Cardiac muscle cell (in vitro differentiated cells and primary cell): Measurements from ENCODE around the gene SYNE3. TPM values are rescaled to one million over a fixed set of nuclear protein-coding genes. Genes with fewer than 3 reads are reported as not detected.

Experiments used
- DNase-seq, 2 donors: peaks; one replicate each; pipeline versions ENCODE4 v3.0.0 to v3.0.0-alpha.2; 2010 to 2017; ENCODE audit warnings: low read depth in 1 of 2, low spot score in 1 of 2
- H3K27ac ChIP-seq: fragments of 200-600 bp; sonication (generic); 2 replicates; pipeline ENCODE4 v1.5.1; 2016
- H3K27me3 ChIP-seq: fragments of 200-600 bp; sonication (generic); 2 replicates; pipeline ENCODE4 v1.6.0; 2016; ENCODE audit warnings: control low read depth
- H3K36me3 ChIP-seq: fragments of 200-600 bp; sonication (generic); 2 replicates; pipeline ENCODE4 v1.5.1; 2016; ENCODE audit warnings: control low read depth
- H3K4me1 ChIP-seq: fragments of 200-600 bp; sonication (generic); 2 replicates; pipeline ENCODE4 v1.8.1; 2017; ENCODE audit warnings: low read depth, mild to moderate bottlenecking, mixed run types
- H3K4me3 ChIP-seq: fragments of 200-600 bp; sonication (generic); 2 replicates; pipeline ENCODE4 v1.5.1; 2016; ENCODE audit warnings: mild to moderate bottlenecking
- H3K9me3 ChIP-seq: fragments of 200-600 bp; sonication (generic); 2 replicates; pipeline ENCODE4 v1.5.1; 2017; ENCODE audit warnings: low read depth, mild to moderate bottlenecking, control low read depth
- polyA plus RNA-seq: library from polyadenylated mRNA; unstranded; fragments of >200 nt; fragmentation: Nextera tagmentation; extraction: Ambion mirVana; gene quantifications from 2 replicates; pipeline ENCODE4 v1.2.1, GENCODE V29; 2016
- total RNA-seq: library from RNA; depleted of rRNA; stranded (reverse); fragments of >200 nt; gene quantifications from 2 replicates; pipeline ENCODE4 v1.2.3, GENCODE V29; 2016
- TF ChIP-seq, protein P1 (sequence below): IDR thresholded peaks from 2 replicates; pipeline ENCODE4 v1.5.1; 2012; ENCODE audit warnings: low read depth, mild to moderate bottlenecking, low read length

The SYNE3 gene
- total and polyA plus RNA-seq, 2 experiments from 2014 or later: 0.09 to 2.0 TPM

DNA sequence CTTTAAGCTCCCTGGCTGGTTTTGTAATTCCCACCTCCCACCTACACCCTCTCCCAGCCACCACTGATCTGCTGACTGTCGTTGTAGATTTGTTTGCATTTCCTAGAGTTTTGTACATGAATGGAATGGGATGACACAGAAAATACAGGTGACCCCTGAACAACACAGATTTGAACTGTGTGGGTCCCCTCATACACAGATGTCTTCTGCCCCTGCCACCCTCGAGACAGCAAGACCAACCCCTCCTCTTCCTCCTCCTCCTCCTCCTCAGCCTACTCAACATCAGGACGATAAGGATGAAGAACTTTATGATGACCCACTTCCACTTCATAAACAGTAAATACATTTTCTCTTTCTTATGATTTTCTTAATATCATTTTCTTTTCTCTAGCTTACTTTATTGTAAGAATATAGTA, 28.8 kb downstream of the SYNE3 start:
- Histone ChIP-seq H3K4me3 (no peak overlapping the region), H3K27ac (no peak overlapping the region), H3K27me3 (no peaks in the 10 kb centered on the region), H3K4me1 (no peaks in the 10 kb centered on the region), H3K9me3 (no peaks in the 10 kb centered on the region), H3K36me3 (no peaks in the 10 kb centered on the region)
- DNase-seq: no peak
- TF ChIP-seq, protein P1, sequence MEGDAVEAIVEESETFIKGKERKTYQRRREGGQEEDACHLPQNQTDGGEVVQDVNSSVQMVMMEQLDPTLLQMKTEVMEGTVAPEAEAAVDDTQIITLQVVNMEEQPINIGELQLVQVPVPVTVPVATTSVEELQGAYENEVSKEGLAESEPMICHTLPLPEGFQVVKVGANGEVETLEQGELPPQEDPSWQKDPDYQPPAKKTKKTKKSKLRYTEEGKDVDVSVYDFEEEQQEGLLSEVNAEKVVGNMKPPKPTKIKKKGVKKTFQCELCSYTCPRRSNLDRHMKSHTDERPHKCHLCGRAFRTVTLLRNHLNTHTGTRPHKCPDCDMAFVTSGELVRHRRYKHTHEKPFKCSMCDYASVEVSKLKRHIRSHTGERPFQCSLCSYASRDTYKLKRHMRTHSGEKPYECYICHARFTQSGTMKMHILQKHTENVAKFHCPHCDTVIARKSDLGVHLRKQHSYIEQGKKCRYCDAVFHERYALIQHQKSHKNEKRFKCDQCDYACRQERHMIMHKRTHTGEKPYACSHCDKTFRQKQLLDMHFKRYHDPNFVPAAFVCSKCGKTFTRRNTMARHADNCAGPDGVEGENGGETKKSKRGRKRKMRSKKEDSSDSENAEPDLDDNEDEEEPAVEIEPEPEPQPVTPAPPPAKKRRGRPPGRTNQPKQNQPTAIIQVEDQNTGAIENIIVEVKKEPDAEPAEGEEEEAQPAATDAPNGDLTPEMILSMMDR: no peak

DNA sequence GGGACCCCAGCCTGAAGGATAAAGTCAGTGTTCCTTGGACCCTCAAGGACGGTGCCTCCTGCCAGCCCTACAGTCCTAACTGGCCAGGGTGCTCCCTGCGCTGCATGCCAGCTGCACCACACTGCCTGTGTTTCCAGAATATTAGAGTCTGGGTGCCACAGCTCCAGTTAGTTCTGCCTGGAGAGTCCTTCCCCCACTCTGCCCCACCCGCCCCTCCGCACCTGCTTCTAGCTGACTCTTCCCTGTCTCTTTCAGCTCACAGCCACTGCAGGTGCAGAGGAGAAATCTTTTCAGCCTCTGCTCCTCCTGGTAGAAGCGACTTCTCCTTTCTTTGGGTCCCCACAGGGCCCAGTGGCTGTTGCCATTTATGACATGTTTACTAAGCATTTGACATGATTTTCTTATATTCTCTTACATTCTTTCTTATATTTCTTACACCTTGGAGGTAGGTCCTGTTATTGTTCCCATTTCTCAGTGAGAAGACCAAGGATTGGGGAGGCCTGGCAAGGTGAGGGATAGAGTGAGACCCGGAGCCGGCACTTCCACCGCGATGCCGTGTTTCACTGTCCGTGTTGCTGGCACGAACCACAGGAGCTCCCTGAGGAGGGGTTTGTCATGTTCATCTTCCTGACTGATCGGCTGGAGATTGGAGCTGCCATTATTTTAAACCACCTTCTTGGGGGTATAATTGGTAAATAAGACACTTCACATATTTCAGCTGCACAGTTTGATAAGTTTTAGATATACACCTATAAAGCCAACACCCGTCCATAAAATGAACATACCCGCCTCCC, 29.4 kb downstream of the SYNE3 start:
- Histone ChIP-seq H3K27me3 (no peaks in the 10 kb centered on the region), H3K4me1 (no peaks in the 10 kb centered on the region), H3K36me3 (no peaks in the 10 kb centered on the region), H3K27ac (no peak overlapping the region), H3K9me3 (no peaks in the 10 kb centered on the region), H3K4me3 (no peak overlapping the region)
- TF ChIP-seq, protein P1: no peak
- no peak for DNase-seq

DNA sequence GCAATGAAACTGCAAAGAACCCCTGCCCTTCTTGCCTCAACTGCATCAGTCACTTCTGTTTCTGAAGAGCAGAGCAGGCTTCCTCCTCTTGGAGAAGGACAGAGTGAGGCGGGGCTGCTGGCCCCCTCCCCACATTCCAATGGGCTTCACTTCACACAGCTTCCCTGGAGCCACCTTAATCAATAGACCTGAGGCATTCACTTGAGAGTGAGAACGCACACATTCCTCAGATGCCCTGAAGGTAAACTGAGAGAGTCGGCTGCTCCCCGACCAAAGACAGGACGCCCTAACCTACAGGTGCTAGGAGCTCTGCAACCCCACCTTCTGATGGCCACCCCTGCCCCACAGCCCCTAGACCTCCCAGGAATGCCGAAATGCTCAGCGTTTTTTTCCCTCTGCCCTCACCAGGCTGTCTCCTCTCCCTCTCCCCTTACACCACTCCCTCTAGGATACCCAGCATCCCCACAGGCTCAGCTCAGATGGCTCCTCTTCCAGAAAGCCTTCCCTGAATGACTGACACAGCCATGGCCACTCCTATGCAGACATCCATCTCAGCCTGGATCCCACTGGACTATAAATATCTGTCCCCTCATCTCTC, 31.1 kb downstream of the SYNE3 start:
- H3K27me3 ChIP-seq: no peaks in the 10 kb centered on the region
- H3K9me3 ChIP-seq: no peaks in the 10 kb centered on the region
- no peaks in the 10 kb centered on the region for H3K36me3 ChIP-seq
- TF ChIP-seq, protein P1: no peak
- no peak for DNase-seq
- no peaks in the 10 kb centered on the region for H3K4me1 ChIP-seq
- no peak overlapping the region for H3K4me3 ChIP-seq
- H3K27ac ChIP-seq: no peak overlapping the region

DNA sequence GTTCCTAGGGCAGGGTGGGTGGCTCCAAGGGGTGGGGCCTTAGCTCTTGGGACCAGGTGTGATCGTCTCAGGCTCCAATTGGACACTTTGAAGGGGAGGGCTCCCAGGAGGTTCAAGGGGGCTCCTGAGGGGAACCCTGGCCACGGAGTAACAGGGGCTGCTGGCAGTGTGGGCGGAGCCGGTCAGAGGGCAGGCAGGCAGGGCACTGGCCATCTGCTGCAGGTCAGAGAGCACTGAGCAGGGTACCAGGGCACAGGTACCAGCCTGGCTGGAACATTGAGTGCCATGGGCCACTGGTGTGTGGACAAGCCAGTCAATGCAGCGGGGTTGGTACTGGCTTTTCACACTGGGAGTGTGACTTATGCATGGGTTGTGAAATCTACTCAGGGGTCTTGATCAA, 32.2 kb downstream of the SYNE3 start:
- TF ChIP-seq, protein P1: no peak
- Histone ChIP-seq H3K9me3 (no peaks in the 10 kb centered on the region), H3K27me3 (no peaks in the 10 kb centered on the region), H3K36me3 (no peaks in the 10 kb centered on the region), H3K4me3 (no peak overlapping the region), H3K4me1 (no peaks in the 10 kb centered on the region), H3K27ac (no peak overlapping the region)
- DNase-seq: no peak

DNA sequence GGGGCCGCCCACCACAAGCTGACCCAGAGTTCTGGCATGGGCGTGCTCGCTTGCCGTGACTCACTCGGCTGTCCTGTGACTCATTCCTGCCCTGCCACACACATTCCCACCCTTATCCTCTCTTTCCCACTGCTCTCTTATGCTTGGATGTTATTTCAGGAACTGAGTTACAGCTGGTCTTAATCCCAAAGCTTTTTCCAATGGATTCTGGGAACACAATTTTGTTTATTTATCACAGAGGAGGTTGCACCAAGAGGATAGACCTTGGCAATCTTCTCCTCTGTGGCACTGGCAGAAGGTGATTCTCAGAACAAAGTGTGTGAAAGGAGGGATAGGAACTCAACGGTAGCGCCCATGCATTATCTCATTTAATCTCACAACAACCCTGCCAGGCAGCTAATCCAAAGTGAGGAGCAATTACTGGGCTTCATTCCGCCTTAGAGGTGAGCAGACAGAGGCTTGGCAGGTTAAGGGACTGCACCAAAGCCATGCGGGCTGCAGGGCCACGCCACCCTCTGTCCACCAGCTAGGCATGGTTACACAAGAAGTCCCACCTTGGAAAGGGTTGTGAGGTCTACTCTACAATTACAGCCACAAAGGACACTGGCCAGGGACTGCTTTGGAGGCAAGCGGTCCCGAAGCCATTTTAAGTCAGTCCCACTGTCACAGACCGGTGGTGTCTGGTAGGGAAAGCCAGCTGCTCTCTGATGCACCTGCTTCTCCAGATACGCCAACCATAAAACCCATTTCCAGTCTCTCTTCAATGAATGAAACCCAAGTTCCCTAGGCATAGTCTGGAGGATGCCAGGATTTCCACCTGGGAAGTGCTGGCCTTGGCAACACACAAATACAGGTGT, 32.9 kb downstream of the SYNE3 start:
- Histone ChIP-seq H3K27ac (no peak overlapping the region), H3K4me1 (no peaks in the 10 kb centered on the region), H3K27me3 (no peaks in the 10 kb centered on the region), H3K36me3 (no peaks in the 10 kb centered on the region), H3K9me3 (no peaks in the 10 kb centered on the region), H3K4me3 (no peak overlapping the region)
- TF ChIP-seq, protein P1: no peak
- peak in 1 of 2 donors; percentile 91 for DNase-seq
